GM19193 (cell line): ENCODE data around the gene KDM5A.

Source experiments
- POLR2A ChIP-seq: IDR thresholded peaks from 4 replicates; pipeline ENCODE4 v1.6.1; 2011; ENCODE audit not compliant: insufficient read depth, insufficient read length; ENCODE audit errors: extremely low read depth

KDM5A gene

GRCh38 chr12:288687-289086, 100.4 kb downstream of the KDM5A start:
- TF ChIP-seq POLR2A = no peak

- no peak for TF ChIP-seq POLR2A
Measured at GRCh38 chr12:286531-287300, 102.4 kb downstream of the KDM5A start.

- TF ChIP-seq POLR2A = no peak
Measured at GRCh38 chr12:278046-278445, 111.1 kb downstream of the KDM5A start.

GRCh38 chr12:275812-276211, 113.3 kb downstream of the KDM5A start:
- no peak for TF ChIP-seq POLR2A

- no peak for TF ChIP-seq POLR2A
Measured at GRCh38 chr12:273382-273781, 115.7 kb downstream of the KDM5A start.

GRCh38 chr12:272942-273341, 116.2 kb downstream of the KDM5A start:
- no peak for TF ChIP-seq POLR2A

- no peak for TF ChIP-seq POLR2A
Measured at GRCh38 chr12:271161-271560, 118.0 kb downstream of the KDM5A start.

- TF ChIP-seq POLR2A = no peak
Measured at GRCh38 chr12:269191-269590, 119.9 kb downstream of the KDM5A start.

GRCh38 chr12:268483-268840, 120.7 kb downstream of the KDM5A start:
- no peak for TF ChIP-seq POLR2A

GRCh38 chr12:267581-268482, 121.3 kb downstream of the KDM5A start:
- no peak for TF ChIP-seq POLR2A

GRCh38 chr12:265096-265495, 124.0 kb downstream of the KDM5A start:
- no peak for TF ChIP-seq POLR2A

GRCh38 chr12:264269-264668, 124.9 kb downstream of the KDM5A start:
- no peak for TF ChIP-seq POLR2A

- TF ChIP-seq POLR2A = no peak
Measured at GRCh38 chr12:263574-263973, 125.5 kb downstream of the KDM5A start.

- TF ChIP-seq POLR2A = no peak
Measured at GRCh38 chr12:262817-263216, 126.3 kb downstream of the KDM5A start, which contains the start of gene SLC6A13. TSS of gene SLC6A13 (minus strand) at chr12:262836. CDS start at chr12:260052, 2,784 bp downstream.

- no peak for TF ChIP-seq POLR2A
Measured at GRCh38 chr12:262113-262512, 127.0 kb downstream of the KDM5A start.
